Measurements from ENCODE around the gene VPS37D. TPM values are rescaled to one million over a fixed set of nuclear protein-coding genes. Genes with fewer than 3 reads are reported as not detected.

VPS37D gene
- total RNA-seq, 1 experiment from 2014 or later = 4.4 TPM

GRCh38 chr7:73626814-73627213 lies 40.8 kb upstream of the VPS37D start:
- POLR2A ChIA-PET = no interaction called here
- BruUV-seq (replicated peaks) = no TSS peak
- CTCF ChIA-PET = interaction anchor here (0.7 to 0.9 kb wide), 2 partner anchors 24 to 88 kb away, joined by 6 to 8 read pairs; no protein-coding TSS in a partner anchor
- Histone ChIP-seq H3K36me3 (ENCODE audit: control insufficient read depth, insufficient read depth, low read length) (no peaks in the 10 kb centered on the region), H3K4me1 (ENCODE audit: control insufficient read depth, insufficient read depth, low read length) (no peaks in the 10 kb centered on the region), H3K27me3 (ENCODE audit: control insufficient read depth, insufficient read depth, low read length) (no peaks in the 10 kb centered on the region), H3K27ac (ENCODE audit: low read length) (no peak overlapping the region), H3K9me3 (ENCODE audit: control insufficient read depth, insufficient read depth, low read depth, low read length) (no peaks in the 10 kb centered on the region), H3K4me3 (ENCODE audit: low read depth in 2 of 2, low read length in 2 of 2) (no peak overlapping the region)
- TF ChIP-seq SIN3A (IDR thresholded peaks at IDR 0.05; ENCODE audit: borderline replicate concordance, insufficient read depth, low read depth, low read length) (no peak), CTCF (IDR thresholded peaks at IDR 0.05) (no peak), POLR2AphosphoS5 (IDR thresholded peaks at IDR 0.05; ENCODE audit: low read depth, low read length) (no peak), TCF7L2 (IDR thresholded peaks at IDR 0.05; ENCODE audit: low read depth, low read length) (no peak)
- intact Hi-C loops (cut with micrococcal nuclease; ENCODE audit: unreplicated experiment) (no loop called here), in situ Hi-C loops (cut with HindIII; ENCODE audit: low pct_unique_long_range_greater_than_20kb, low sequenced_read_pairs) (no loop called here)
- ATAC-seq = no peak
- DNase-seq (ENCODE audit: low read depth, low spot score) = no peak

- ChIA-PET CTCF (interaction anchor here (0.5 to 0.9 kb wide), 2 partner anchors 17 to 149 kb away, joined by 3 to 10 read pairs; no protein-coding TSS in a partner anchor), POLR2A (interaction anchor here (0.7 kb wide), 1 partner anchor 19 kb away, joined by 4 read pairs; no protein-coding TSS in a partner anchor)
- H3K27ac ChIP-seq (ENCODE audit: low read length) = no peak overlapping the region
- DNase-seq (ENCODE audit: low read depth, low spot score) (no peak), ATAC-seq (no peak)
- no TSS peak for BruUV-seq (replicated peaks)
- H3K4me3 ChIP-seq (ENCODE audit: low read depth in 2 of 2, low read length in 2 of 2) = no peak overlapping the region
- no peaks in the 10 kb centered on the region for H3K4me1 ChIP-seq (ENCODE audit: control insufficient read depth, insufficient read depth, low read length)
- no peaks in the 10 kb centered on the region for H3K36me3 ChIP-seq (ENCODE audit: control insufficient read depth, insufficient read depth, low read length)
- in situ Hi-C loops (cut with HindIII; ENCODE audit: low pct_unique_long_range_greater_than_20kb, low sequenced_read_pairs) = no loop called here
- H3K27me3 ChIP-seq (ENCODE audit: control insufficient read depth, insufficient read depth, low read length) = no peaks in the 10 kb centered on the region
- TF ChIP-seq REST (IDR thresholded peaks at IDR 0.05; ENCODE audit: insufficient read depth in 1 of 2, low read depth in 2 of 2, low read length in 1 of 2) (no peak), SIN3A (IDR thresholded peaks at IDR 0.05; ENCODE audit: borderline replicate concordance, insufficient read depth, low read depth, low read length) (no peak), CTCF (IDR thresholded peaks at IDR 0.05) (no peak), TCF7L2 (IDR thresholded peaks at IDR 0.05; ENCODE audit: low read depth, low read length) (no peak), POLR2AphosphoS5 (IDR thresholded peaks at IDR 0.05; ENCODE audit: low read depth, low read length) (no peak)
- no peaks in the 10 kb centered on the region for H3K9me3 ChIP-seq (ENCODE audit: control insufficient read depth, insufficient read depth, low read depth, low read length)
- intact Hi-C loops (cut with micrococcal nuclease; ENCODE audit: unreplicated experiment) = no loop called here
Observed at GRCh38 chr7:73628504-73628903, 39.1 kb upstream of the VPS37D start.
